ENCODE measurements around the gene DIP2C. TPM values are rescaled to one million over a fixed set of nuclear protein-coding genes. Genes with fewer than 3 reads are reported as not detected.
"Not testable (repeated sequence)": the region's sequence is repeated elsewhere in the genome, so short reads cannot be mapped to it uniquely, and the experiment has no call there.

The DIP2C gene
- total RNA-seq, 1 donor from 2014 or later = 23.1 TPM

DNA sequence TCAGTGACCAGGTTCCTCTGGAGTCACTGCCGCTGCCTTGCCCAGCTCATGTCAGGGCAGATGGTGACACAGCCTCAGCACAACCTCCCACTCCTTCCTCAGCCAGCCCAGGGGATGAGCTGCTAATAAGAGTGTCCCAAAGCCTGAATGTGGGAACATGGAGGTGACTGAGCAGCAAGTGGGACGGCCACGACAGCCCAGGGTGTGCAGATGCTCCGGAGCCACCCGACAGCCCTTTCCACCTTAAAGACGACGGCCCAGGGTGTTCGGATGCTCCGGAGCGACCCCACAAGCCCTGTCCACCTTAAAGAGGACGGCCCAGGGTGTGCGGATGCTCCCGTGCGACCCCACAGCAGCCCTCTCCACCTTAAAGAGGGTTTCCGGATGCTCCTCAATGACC is 89.2 kb downstream of the DIP2C start:
- Mint-ChIP-seq H3K36me3 (no peaks in the 10 kb centered on the region), H3K9me3 (no peaks in the 10 kb centered on the region), H3K27me3 (no peaks in the 10 kb centered on the region), H3K27ac (no peak overlapping the region), H3K4me3 (no peak overlapping the region), H3K4me1 (ENCODE audit: unreplicated experiment) (peaks cover 35% of the 10 kb centered on the region)
- DNase-seq (ENCODE audit: extremely low spot score, unreplicated experiment) = no peak
- TF ChIP-seq, protein P1, sequence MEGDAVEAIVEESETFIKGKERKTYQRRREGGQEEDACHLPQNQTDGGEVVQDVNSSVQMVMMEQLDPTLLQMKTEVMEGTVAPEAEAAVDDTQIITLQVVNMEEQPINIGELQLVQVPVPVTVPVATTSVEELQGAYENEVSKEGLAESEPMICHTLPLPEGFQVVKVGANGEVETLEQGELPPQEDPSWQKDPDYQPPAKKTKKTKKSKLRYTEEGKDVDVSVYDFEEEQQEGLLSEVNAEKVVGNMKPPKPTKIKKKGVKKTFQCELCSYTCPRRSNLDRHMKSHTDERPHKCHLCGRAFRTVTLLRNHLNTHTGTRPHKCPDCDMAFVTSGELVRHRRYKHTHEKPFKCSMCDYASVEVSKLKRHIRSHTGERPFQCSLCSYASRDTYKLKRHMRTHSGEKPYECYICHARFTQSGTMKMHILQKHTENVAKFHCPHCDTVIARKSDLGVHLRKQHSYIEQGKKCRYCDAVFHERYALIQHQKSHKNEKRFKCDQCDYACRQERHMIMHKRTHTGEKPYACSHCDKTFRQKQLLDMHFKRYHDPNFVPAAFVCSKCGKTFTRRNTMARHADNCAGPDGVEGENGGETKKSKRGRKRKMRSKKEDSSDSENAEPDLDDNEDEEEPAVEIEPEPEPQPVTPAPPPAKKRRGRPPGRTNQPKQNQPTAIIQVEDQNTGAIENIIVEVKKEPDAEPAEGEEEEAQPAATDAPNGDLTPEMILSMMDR (conservative IDR thresholded peaks at IDR 0.05) = no peak

DNA sequence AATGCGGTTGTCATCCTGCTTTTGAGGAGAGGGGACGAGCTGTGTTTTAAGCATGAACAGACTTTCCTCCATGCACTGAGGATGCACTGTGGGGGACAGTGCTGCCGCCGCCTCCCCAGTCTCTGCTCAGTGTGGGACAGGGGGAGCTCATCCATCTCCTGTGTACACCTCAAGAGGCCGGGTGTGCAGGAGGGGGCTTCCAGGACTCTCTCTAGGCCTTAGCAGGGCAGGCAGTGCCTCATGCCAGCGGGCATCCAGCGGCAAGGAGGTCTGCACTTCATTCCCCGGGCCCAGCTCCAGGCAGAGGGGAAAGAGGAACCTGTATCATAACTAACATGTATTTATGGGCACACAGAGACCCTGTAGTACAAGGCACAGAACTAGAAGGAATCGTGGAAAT is 89.7 kb downstream of the DIP2C start:
- DNase-seq (ENCODE audit: extremely low spot score, unreplicated experiment) = no peak
- TF ChIP-seq, protein P1 (conservative IDR thresholded peaks at IDR 0.05) = no peak
- Mint-ChIP-seq H3K27ac (no peak overlapping the region), H3K36me3 (no peaks in the 10 kb centered on the region), H3K9me3 (no peaks in the 10 kb centered on the region), H3K27me3 (no peaks in the 10 kb centered on the region), H3K4me1 (ENCODE audit: unreplicated experiment) (peaks cover 33% of the 10 kb centered on the region), H3K4me3 (no peak overlapping the region)

DNA sequence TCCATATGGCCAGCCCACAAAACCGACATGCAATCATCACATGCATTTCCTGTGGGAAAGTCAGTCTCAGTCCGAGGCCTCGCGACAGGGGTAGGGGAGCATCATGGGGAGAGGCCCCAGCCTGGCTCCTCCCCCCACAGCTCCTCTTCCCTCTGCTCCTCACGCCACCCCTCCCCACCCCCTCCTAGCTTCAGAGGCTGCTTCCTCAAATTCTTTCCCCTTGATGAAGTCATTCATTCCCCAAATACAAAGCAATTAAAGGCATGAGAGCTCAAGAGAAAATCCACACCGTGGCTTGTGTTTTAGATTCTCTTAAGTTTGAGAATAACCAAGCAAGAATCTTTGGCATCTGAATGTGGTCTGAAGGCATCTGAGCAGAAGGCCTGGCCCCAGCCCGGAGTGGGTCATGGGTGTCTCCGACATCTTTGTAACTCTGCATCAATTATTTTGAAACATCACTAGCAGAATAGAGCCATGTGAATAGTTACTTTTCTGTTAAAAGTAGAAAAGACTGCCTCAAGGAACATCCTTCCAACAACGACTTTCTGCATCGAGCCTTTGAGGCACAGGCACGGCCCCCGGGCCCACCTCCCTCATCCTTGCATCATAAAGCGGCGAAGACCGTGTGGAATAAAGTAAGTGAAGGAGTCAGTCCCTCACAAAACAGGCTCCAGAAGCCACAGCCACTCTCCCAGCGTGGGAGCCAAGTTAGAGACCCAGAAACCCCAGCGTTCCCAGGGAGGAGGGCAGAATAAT is 90.9 kb downstream of the DIP2C start:
- Mint-ChIP-seq H3K36me3 (peaks cover 4% of the 10 kb centered on the region), H3K27me3 (no peaks in the 10 kb centered on the region), H3K27ac (peak overlapping the region; percentile 28), H3K4me3 (no peak overlapping the region), H3K4me1 (ENCODE audit: unreplicated experiment) (peaks cover 31% of the 10 kb centered on the region), H3K9me3 (no peaks in the 10 kb centered on the region)
- no peak for DNase-seq (ENCODE audit: extremely low spot score, unreplicated experiment)
- TF ChIP-seq, protein P1 (conservative IDR thresholded peaks at IDR 0.05) = no peak

DNA sequence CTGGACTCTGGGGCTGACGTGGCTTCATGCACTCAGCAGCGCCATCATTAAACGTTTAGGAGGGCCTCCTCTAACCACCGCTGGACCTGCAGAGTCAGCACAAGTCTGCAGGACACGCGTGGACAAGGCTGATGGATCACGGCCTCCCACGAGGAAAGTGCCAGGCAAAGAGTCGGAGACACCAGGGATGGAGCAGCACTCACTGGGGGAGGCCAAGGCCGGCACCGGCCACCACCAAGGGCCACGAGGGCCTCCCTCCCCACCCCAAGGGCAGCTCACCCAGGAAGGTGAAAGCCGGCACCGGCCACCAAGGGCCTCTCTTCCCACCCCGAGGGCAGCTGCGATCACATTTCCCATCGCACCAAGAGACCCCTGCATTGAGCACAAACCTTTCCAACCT is 91.5 kb downstream of the DIP2C start:
- TF ChIP-seq, protein P1 (conservative IDR thresholded peaks at IDR 0.05) = no peak
- H3K4me1 Mint-ChIP-seq (ENCODE audit: unreplicated experiment) = peaks cover 31% of the 10 kb centered on the region
- peaks cover 4% of the 10 kb centered on the region for H3K36me3 Mint-ChIP-seq
- no peaks in the 10 kb centered on the region for H3K27me3 Mint-ChIP-seq
- no peak overlapping the region for H3K27ac Mint-ChIP-seq
- H3K9me3 Mint-ChIP-seq = no peaks in the 10 kb centered on the region
- DNase-seq (ENCODE audit: extremely low spot score, unreplicated experiment) = no peak
- no peak overlapping the region for H3K4me3 Mint-ChIP-seq

DNA sequence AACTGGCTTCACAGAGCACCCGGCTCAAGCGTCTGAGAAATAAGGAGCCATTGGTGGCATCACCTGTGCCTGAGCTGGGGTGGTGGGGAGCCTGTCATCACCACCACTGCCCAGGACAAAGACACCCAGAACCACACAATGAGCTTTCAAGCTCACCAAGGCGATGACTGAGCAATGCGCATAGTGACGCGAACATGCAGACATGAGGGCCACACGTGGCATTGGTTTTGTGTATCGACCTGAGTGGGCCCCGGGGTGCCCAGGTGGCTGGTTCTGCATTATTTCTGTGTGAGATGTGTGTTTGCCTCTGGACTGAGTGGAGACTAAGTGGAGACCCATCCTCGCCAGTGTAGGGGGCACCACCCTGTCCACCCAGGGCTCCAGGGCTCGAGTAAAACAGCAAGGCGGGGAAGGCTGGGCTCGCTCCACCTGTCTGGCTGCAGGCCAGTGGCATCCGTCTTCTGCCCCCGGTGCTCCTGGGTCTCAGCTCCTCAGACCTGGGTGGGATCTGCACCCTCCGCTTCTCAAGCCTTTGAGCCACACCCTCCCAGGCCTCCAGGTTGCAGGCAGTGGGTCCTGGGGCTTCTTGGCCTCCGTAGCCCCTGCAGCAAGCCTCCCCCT is 92.6 kb downstream of the DIP2C start:
- Mint-ChIP-seq H3K27ac (no peak overlapping the region), H3K4me1 (ENCODE audit: unreplicated experiment) (peaks cover 30% of the 10 kb centered on the region), H3K27me3 (no peaks in the 10 kb centered on the region), H3K4me3 (no peak overlapping the region), H3K36me3 (peaks cover 4% of the 10 kb centered on the region), H3K9me3 (no peaks in the 10 kb centered on the region)
- TF ChIP-seq, protein P1 (conservative IDR thresholded peaks at IDR 0.05) = no peak
- DNase-seq (ENCODE audit: extremely low spot score, unreplicated experiment) = no peak

DNA sequence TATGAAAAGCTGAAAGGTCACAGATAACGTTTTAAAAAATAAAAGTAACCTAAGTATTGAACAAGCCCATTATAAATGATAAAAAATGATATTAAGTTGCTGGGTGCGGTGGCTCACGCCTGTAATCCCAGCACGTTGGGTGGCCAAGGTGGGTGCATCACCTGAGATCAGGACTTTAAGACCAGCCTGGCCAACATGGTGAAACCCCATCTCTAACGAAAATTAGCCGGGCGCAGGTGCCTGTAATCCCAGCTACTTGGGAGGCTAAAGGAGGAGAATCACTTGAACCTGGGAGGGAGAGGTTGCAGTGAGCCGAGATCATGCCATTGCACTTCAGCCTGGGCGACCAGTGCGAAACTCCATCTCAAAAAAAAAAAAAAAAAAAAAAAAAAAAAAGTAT is 93.3 kb downstream of the DIP2C start:
- H3K4me1 Mint-ChIP-seq (ENCODE audit: unreplicated experiment) = peaks cover 33% of the 10 kb centered on the region
- H3K36me3 Mint-ChIP-seq, H3K27me3 Mint-ChIP-seq: not testable (repeated sequence)

More for the DNA sequence above, 93.3 kb downstream of the DIP2C start:
- not testable (repeated sequence) for DNase-seq (ENCODE audit: extremely low spot score, unreplicated experiment); H3K4me3 Mint-ChIP-seq; H3K9me3 Mint-ChIP-seq; H3K27ac Mint-ChIP-seq

All from type B pancreatic cell (in vitro differentiated cells).